IMR-90 (cell line): ENCODE measurements around the gene TCF7L1. TPM values are rescaled to one million over a fixed set of nuclear protein-coding genes. Genes with fewer than 3 reads are reported as not detected.

ENCODE experiments used
- ATAC-seq: fragments of 200-7000 bp; cut with Tn5 transposase; 2 replicates; pipeline ENCODE4 v1.9.1; 2020; ENCODE audit warnings: low read depth, mild to moderate bottlenecking, moderate library complexity
- BruUV-seq: library from RNA; stranded (reverse); fragments of 400-500 nt; replicated peaks from 2 replicates; lab custom pipeline; 2021; lab: Mats Ljungman, UMichigan
- CTCF ChIA-PET: fragments of 300-600 bp; formaldehyde crosslinking; extraction: SDS; loops from one replicate; lab custom pipeline; 2021; ENCODE audit warnings: antibody characterized with exemption; lab: Yijun Ruan, JAX
- POLR2A ChIA-PET: fragments of 300-600 bp; sonication (Branson Sonifier 250); formaldehyde crosslinking; loops from one replicate; lab custom pipeline; 2022; ENCODE audit warnings: antibody characterized with exemption; ENCODE audit not compliant: unreplicated experiment; lab: Charles Lee
- DNase-seq: peaks from one replicate; pipeline ENCODE4 v3.0.0; 2013
- H2AFZ ChIP-seq: replicated peaks from 2 replicates; pipeline ENCODE3; 2013; ENCODE audit warnings: low read length, mild to moderate bottlenecking; ENCODE audit not compliant: poor library complexity
- H2AK5ac ChIP-seq: 2 replicates; pipeline ENCODE4 v1.6.1; 2013; ENCODE audit warnings: low read depth, low read length, inconsistent platforms
- H2AK9ac ChIP-seq: replicated peaks from 2 replicates; pipeline ENCODE3; 2013; ENCODE audit warnings: mild to moderate bottlenecking, low read depth, low read length, moderate library complexity; ENCODE audit not compliant: poor library complexity
- H2BK120ac ChIP-seq: 2 replicates; pipeline ENCODE4 v1.6.1; 2013; ENCODE audit warnings: low read depth, low read length, inconsistent platforms
- H2BK15ac ChIP-seq: 3 replicates; pipeline ENCODE4 v1.6.1; 2013; ENCODE audit warnings: low read depth, low read length, inconsistent platforms
- H2BK20ac ChIP-seq: 2 replicates; pipeline ENCODE4 v1.6.1; 2013; ENCODE audit warnings: low read depth, mild to moderate bottlenecking, inconsistent platforms, low read length, moderate library complexity
- H2BK5ac ChIP-seq: 2 replicates; pipeline ENCODE4 v1.6.1; 2013; ENCODE audit warnings: mild to moderate bottlenecking, low read depth, low read length, inconsistent platforms; ENCODE audit not compliant: poor library complexity, severe bottlenecking
- H3K14ac ChIP-seq: replicated peaks from 2 replicates; pipeline ENCODE4 v1.6.1; 2013; ENCODE audit warnings: low read depth, low read length, inconsistent platforms
- H3K18ac ChIP-seq: 2 replicates; pipeline ENCODE4 v1.6.1; 2013; ENCODE audit warnings: low read depth, low read length, control low read depth
- H3K23ac ChIP-seq: 2 replicates; pipeline ENCODE4 v1.6.1; 2013; ENCODE audit warnings: low read depth, low read length, inconsistent platforms
- H3K27ac ChIP-seq: 2 replicates; pipeline ENCODE4 v1.5.1; 2013; ENCODE audit warnings: mild to moderate bottlenecking, control low read depth, low read length; ENCODE audit not compliant: insufficient read depth
- H3K27me3 ChIP-seq: 2 replicates; pipeline ENCODE4 v1.6.1; 2013; ENCODE audit warnings: low read length; ENCODE audit not compliant: control insufficient read depth, insufficient read depth
- H3K36me3 ChIP-seq: 2 replicates; pipeline ENCODE4 v1.6.1; 2013; ENCODE audit warnings: low read length, mixed read lengths; ENCODE audit not compliant: control insufficient read depth, insufficient read depth
- H3K4ac ChIP-seq: 2 replicates; pipeline ENCODE4 v1.6.1; 2013; ENCODE audit warnings: low read depth, low read length, inconsistent platforms
- H3K4me1 ChIP-seq: 2 replicates; pipeline ENCODE4 v1.6.1; 2013; ENCODE audit warnings: low read length, mixed read lengths; ENCODE audit not compliant: control insufficient read depth, insufficient read depth
- H3K4me2 ChIP-seq: 2 replicates; pipeline ENCODE4 v1.6.1; 2013; ENCODE audit warnings: low read depth, mild to moderate bottlenecking, control low read depth, low read length, moderate library complexity
- H3K4me3 ChIP-seq: 2 replicates; pipeline ENCODE4 v1.5.1; 2013; ENCODE audit warnings: low read depth, mild to moderate bottlenecking, control low read depth, low read length, moderate library complexity; ENCODE audit not compliant: insufficient read depth
- H3K56ac ChIP-seq: 2 replicates; pipeline ENCODE4 v1.6.1; 2013; ENCODE audit warnings: low read length, inconsistent platforms; ENCODE audit not compliant: insufficient read depth; ENCODE audit errors: extremely low read depth
- H3K79me1 ChIP-seq, 2 experiments: 2 replicates each; pipeline ENCODE4 v1.6.1; 2013; ENCODE audit warnings: low read length in 2 of 2, inconsistent platforms in 1 of 2, low read depth in 1 of 2
- H3K9ac ChIP-seq: 2 replicates; pipeline ENCODE4 v1.6.1; 2013; ENCODE audit warnings: low read depth, low read length, control low read depth
- H3K9me1 ChIP-seq: 2 replicates; pipeline ENCODE4 v1.6.1; 2013; ENCODE audit warnings: low read length, inconsistent platforms; ENCODE audit not compliant: insufficient read depth
- H3K9me3 ChIP-seq: 2 replicates; pipeline ENCODE4 v1.6.1; 2013; ENCODE audit warnings: low read length; ENCODE audit not compliant: control insufficient read depth, insufficient read depth
- H4K20me1 ChIP-seq: 2 replicates; pipeline ENCODE4 v1.6.1; 2013; ENCODE audit warnings: low read length, inconsistent platforms; ENCODE audit not compliant: insufficient read depth
- H4K5ac ChIP-seq: 2 replicates; pipeline ENCODE4 v1.6.1; 2013; ENCODE audit warnings: mild to moderate bottlenecking, low read depth, low read length, control low read depth
- H4K8ac ChIP-seq, 2 experiments: 2 replicates each; pipeline ENCODE4 v1.6.1; 2013; ENCODE audit warnings: low read depth in 2 of 2, low read length in 2 of 2, control low read depth in 1 of 2, inconsistent platforms in 1 of 2
- H4K91ac ChIP-seq: 2 replicates; pipeline ENCODE4 v1.6.1; 2013; ENCODE audit warnings: low read depth, low read length, inconsistent platforms; ENCODE audit not compliant: insufficient read depth
- BHLHE40 ChIP-seq: fragments of 150-350 bp; IDR thresholded peaks from 2 replicates; pipeline ENCODE4 v1.6.1; 2016; ENCODE audit warnings: mild to moderate bottlenecking, low read depth, low read length
- MAFK ChIP-seq: IDR thresholded peaks from 2 replicates; pipeline ENCODE4 v1.6.1; 2012; ENCODE audit warnings: low read depth, low read length, improper control_type of control experiment
- MAZ ChIP-seq: IDR thresholded peaks from 2 replicates; pipeline ENCODE4 v1.6.1; 2012; ENCODE audit warnings: low read depth, mild to moderate bottlenecking, low read length, improper control_type of control experiment, moderate library complexity, borderline replicate concordance
- NFE2L2 ChIP-seq: fragments of 150-350 bp; IDR thresholded peaks from 2 replicates; pipeline ENCODE4 v1.6.1; 2016; ENCODE audit warnings: low read depth, mild to moderate bottlenecking, low read length
- USF2 ChIP-seq: fragments of 150-350 bp; IDR thresholded peaks from 2 replicates; pipeline ENCODE4 v1.6.1; 2017; ENCODE audit warnings: mild to moderate bottlenecking, antibody characterized with exemption, low read length, low read depth
- WGBS, 2 experiments: methylation state at CpG; one replicate each; pipeline versions ENCODE4 v1.1.5 to v1.1.7; 2013; ENCODE audit warnings: missing lambda C conversion rate in 2 of 2; ENCODE audit not compliant: insufficient read length in 1 of 2; ENCODE audit errors: extremely low coverage in 2 of 2; 5-methylcytosine and 5-hydroxymethylcytosine counted together
- dilution Hi-C: fragments of 300-500 bp; cut with HindIII; formaldehyde crosslinking; loops from one replicate; pipeline ENCODE4 v1.14.3; 2018; ENCODE audit warnings: low sequenced_read_pairs; ENCODE audit not compliant: unreplicated experiment
- in situ Hi-C: fragments of 300-500 bp; cut with MboI; formaldehyde crosslinking; loops from 3 replicates; pipeline ENCODE4 v1.14.3; 2019; ENCODE audit warnings: low sequenced_read_pairs, inconsistent platforms, mixed read lengths
- intact Hi-C: fragments of 100-400 bp; cut with micrococcal nuclease; formaldehyde crosslinking; loops from 2 replicates; pipeline ENCODE4 v1.10.0; 2022
- polyA plus RNA-seq, 3 experiments: library from polyadenylated mRNA; depleted of rRNA; stranded (reverse); fragments of >200 nt; gene quantifications; 2 replicates each; pipeline ENCODE4 v1.2.3, GENCODE V29; 2012; ENCODE audit warnings: low replicate concordance in 1 of 3
- total RNA-seq: library from RNA; depleted of rRNA; stranded (reverse); fragments of >200 nt; gene quantifications from 2 replicates; pipeline ENCODE4 v1.2.3, GENCODE V29; 2012

Gene TCF7L1
- total and polyA plus RNA-seq, 2 of the 4 experiments (the other 2 are of a cell fraction), result 0.72 to 11.1 TPM

- no CpG with 5 or more reads among the region's 4 CpGs for WGBS, 2 experiments
- no peak overlapping the region for H3K56ac ChIP-seq
- no peak overlapping the region for H4K5ac ChIP-seq
- no peak overlapping the region for H3K4me3 ChIP-seq
- H2BK20ac ChIP-seq, result no peak overlapping the region
- H3K27me3 ChIP-seq, result no peaks in the 10 kb centered on the region
- H2AK5ac ChIP-seq, result no peak overlapping the region
- H3K23ac ChIP-seq, result no peak overlapping the region
- no peak overlapping the region for H3K14ac ChIP-seq
- H3K79me1 ChIP-seq, result peaks cover 25 to 75% of the 10 kb centered on the region in 2 experiments
- no peaks in the 10 kb centered on the region; the same call in 1 of the 2 replicates for H3K4me1 ChIP-seq
- H3K27ac ChIP-seq, result no peak overlapping the region
- H3K36me3 ChIP-seq, result peaks cover 12% of the 10 kb centered on the region; the same call in 1 of the 2 replicates
- no peak overlapping the region for H2BK5ac ChIP-seq
- no peak overlapping the region for H4K91ac ChIP-seq
- CTCF ChIA-PET, result interaction anchor here (0.7 kb wide), 1 partner anchor 378 kb away, joined by 5 read pairs; no protein-coding TSS in a partner anchor
- no peaks in the 10 kb centered on the region for H3K9me3 ChIP-seq
- no peak overlapping the region for H3K9ac ChIP-seq
- H2AK9ac ChIP-seq, result no peak overlapping the region
- H3K4me2 ChIP-seq, result no peak overlapping the region
- dilution Hi-C loops (no loop called here), intact Hi-C loops (no loop called here), in situ Hi-C loops (no loop called here)
- TF ChIP-seq NFE2L2 (no peak), USF2 (no peak), MAZ (no peak), MAFK (no peak), BHLHE40 (no peak)
- peaks cover 66% of the 10 kb centered on the region; the same call in 1 of the 2 replicates for H4K20me1 ChIP-seq
- no peak overlapping the region for H3K4ac ChIP-seq
- H2AFZ ChIP-seq, result no peak overlapping the region
- POLR2A ChIA-PET, result no interaction called here
- H2BK15ac ChIP-seq, result no peak overlapping the region
- no peak overlapping the region for H2BK120ac ChIP-seq
- no TSS peak for BruUV-seq
- no peak overlapping the region for H4K8ac ChIP-seq
- DNase-seq (no peak), ATAC-seq (no peak)
- no peak overlapping the region for H3K18ac ChIP-seq
- peaks cover 10% of the 10 kb centered on the region for H3K9me1 ChIP-seq
Observed at GRCh38 chr2:85145116-85145820, 12.1 kb downstream of the TCF7L1 start.
